ENCODE results near the gene YBEY. TPM values are rescaled to one million over a fixed set of nuclear protein-coding genes. Genes with fewer than 3 reads are reported as not detected.

The YBEY gene
- total RNA-seq, 4 donors from 2014 or later = 12.6 to 25.4 (median 21.0) TPM

DNA sequence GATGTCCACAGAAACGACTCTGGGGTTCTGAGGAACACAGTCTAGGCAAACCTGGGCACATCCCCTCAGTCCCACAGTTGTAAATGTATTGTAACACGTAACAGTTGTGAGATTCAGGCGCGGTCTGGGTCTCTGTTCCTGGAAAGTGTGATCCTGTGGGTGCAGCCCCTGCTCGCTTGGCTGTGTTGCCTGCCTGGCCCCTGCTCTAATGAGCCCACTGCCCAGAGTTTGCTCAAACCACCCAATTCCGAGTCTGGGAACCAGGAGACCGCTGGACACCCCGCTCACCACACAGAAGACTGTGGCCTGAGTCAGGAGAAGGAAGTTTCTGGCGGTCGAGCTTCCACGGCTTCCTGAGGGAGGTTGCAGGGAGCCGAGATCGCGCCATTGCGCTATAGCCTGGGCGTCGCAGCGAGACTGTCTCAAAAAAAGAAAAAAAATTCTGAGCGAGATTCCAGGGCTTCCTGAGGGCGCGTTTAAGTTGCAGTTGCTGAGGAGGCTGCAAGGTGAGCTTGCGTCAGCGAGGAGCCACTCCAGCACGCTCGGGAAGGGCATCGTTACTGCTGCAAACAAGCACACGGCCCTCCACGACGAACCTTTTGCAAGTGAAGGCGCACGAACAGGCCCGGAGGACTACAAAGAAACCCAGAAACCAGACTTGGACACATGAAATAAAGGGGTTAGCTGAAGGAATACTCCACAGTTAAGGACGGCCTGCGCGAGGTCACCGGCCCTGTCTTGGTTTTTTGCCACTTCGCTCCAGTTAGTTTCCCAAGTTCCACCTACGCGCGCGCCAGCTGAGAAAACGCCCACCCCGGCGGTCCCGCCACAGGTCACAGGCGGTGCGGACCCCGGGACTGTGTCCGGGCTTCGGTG is 36.4 kb downstream of the YBEY start:
- intact Hi-C loops (cut with DNase I) = loop anchor here (5.0 kb wide), 1 partner anchor 35 kb away; the partner anchor contains the start of genes MCM3AP and YBEY
- peak in 1 of 2 donors; percentile 13 for DNase-seq
- WGBS, 2 donors = 5 to 6% methylated on average over 45 to 49 of the region's 50 CpGs

DNA sequence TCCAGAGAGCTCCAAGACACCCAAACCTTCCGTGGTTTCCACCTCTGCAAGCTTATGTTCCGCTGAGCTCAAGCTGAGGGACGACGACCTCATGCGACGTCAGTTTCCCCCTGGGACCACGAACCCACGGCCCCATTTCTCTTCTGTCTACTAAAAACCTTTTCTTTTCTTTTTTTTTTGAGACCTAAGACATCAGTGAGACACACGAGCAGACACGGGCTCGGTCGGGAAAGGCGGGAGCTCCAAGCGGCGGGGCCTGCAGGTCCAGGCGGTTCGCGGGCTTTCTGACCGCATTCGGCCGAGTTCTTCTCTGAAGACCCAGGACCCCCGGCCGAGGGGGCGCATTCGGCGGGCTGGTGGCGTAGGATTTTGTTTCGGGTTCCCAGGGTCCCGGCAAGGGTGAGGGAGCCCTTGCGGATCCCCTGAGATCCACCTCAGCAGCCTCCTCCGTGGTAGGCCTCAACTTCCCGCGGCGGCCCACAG is 37.1 kb downstream of the YBEY start:
- peak overlapping the region; percentile 37 to 98 (median 64) for H3K4me3 ChIP-seq (replicated peaks in 1 of 3)
- no peak overlapping the region for H3K27ac ChIP-seq
- intact Hi-C loops (cut with DNase I) = loop anchor here (5.0 kb wide), 1 partner anchor 36 kb away; the partner anchor contains the start of genes MCM3AP and YBEY
- TF ChIP-seq, protein P1, sequence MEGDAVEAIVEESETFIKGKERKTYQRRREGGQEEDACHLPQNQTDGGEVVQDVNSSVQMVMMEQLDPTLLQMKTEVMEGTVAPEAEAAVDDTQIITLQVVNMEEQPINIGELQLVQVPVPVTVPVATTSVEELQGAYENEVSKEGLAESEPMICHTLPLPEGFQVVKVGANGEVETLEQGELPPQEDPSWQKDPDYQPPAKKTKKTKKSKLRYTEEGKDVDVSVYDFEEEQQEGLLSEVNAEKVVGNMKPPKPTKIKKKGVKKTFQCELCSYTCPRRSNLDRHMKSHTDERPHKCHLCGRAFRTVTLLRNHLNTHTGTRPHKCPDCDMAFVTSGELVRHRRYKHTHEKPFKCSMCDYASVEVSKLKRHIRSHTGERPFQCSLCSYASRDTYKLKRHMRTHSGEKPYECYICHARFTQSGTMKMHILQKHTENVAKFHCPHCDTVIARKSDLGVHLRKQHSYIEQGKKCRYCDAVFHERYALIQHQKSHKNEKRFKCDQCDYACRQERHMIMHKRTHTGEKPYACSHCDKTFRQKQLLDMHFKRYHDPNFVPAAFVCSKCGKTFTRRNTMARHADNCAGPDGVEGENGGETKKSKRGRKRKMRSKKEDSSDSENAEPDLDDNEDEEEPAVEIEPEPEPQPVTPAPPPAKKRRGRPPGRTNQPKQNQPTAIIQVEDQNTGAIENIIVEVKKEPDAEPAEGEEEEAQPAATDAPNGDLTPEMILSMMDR (IDR thresholded peaks at IDR 0.05) = no peak
- TF ChIP-seq POLR2A (IDR thresholded peaks at IDR 0.05) = no peak
- no peaks in the 10 kb centered on the region for H3K27me3 ChIP-seq
- WGBS, 2 donors = 0 to 1% methylated on average over 25 to 26 of the region's 34 CpGs
- peaks cover 9 to 23% of the 10 kb centered on the region in 2 donors for H3K4me1 ChIP-seq
- H3K9me3 ChIP-seq = no peaks in the 10 kb centered on the region
- no peak for DNase-seq
- no peaks in the 10 kb centered on the region for H3K36me3 ChIP-seq

More for the DNA sequence above, 36.4 kb downstream of the YBEY start:
- no peaks in the 10 kb centered on the region for H3K36me3 ChIP-seq
- H3K4me1 ChIP-seq = peaks cover 9 to 23% of the 10 kb centered on the region in 2 donors
- H3K27ac ChIP-seq = no peak overlapping the region
- TF ChIP-seq, protein P1 (IDR thresholded peaks at IDR 0.05) = no peak
- H3K9me3 ChIP-seq = no peaks in the 10 kb centered on the region
- H3K27me3 ChIP-seq = no peaks in the 10 kb centered on the region
- peak overlapping the region; percentile 37 to 98 (median 64) for H3K4me3 ChIP-seq (replicated peaks in 1 of 3)

DNA sequence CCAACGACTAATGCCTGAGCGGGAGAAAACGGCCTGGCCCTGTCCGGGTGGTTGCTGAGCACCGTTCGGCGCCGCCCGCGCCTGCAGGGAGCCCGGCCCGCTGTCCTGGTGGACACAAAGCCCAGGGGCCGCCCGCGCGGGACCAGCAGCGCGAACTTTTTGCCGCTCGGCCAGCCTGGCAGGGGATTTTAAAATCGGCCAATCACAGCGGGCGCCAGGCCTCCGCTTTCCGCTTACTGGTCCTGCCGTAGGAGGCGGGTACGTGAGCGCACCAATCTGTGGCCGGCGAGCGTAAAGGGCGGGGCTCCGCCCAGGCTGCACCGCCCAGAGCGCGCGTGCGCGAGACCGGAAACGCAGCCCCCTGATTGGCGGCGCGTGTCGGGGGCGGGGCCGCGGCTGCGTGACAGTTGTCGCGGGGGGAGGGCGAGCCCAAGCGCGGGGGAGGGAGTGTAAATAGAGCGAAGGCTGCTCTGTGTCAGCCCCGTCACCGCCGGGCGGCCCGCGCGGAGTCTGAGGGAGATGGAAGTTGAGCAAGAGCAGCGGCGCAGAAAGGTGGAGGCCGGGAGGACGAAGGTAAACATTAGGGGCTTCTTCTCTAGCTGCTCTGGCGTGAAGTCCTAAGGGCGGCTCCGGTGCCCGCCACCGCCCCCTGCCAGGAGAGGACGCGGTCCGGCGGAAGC is 37.7 kb downstream of the YBEY start, which contains the start of the genes C21orf58 and PCNT:
Gene C21orf58 (minus strand): TSS at position 161 of the 680 bp plus-strand sequence. CDS start 1,132 bp downstream, outside the sequence.
Gene PCNT (plus strand): TSS at position 447 of the 680 bp plus-strand sequence. CDS start 73 bp downstream, at position 520.
- WGBS, 2 donors = 0% methylated on average over 8 of the region's 76 CpGs; no CpG with 5 or more reads in 1 of the 2 donors
- Histone ChIP-seq H3K36me3 (no peaks in the 10 kb centered on the region), H3K27ac (peak within 1 kb of the TSS; percentile 68 to 97 (median 72)), H3K4me1 (peaks cover 9 to 23% of the 10 kb centered on the region in 2 donors), H3K4me3 (replicated peaks in 1 of 3) (peak within 1 kb of the TSS; percentile 69 to 98 (median 70)), H3K27me3 (no peaks in the 10 kb centered on the region), H3K9me3 (no peaks in the 10 kb centered on the region)
- TF ChIP-seq POLR2A (IDR thresholded peaks at IDR 0.05) = peak in 1 of 2 donors; percentile 5
- TF ChIP-seq, protein P1 (IDR thresholded peaks at IDR 0.05) = no peak
- intact Hi-C loops (cut with DNase I) = loop anchor here (5.0 kb wide), 1 partner anchor 37 kb away; the partner anchor contains the start of genes MCM3AP and YBEY
- DNase-seq = peak; percentile 97 to 98

DNA sequence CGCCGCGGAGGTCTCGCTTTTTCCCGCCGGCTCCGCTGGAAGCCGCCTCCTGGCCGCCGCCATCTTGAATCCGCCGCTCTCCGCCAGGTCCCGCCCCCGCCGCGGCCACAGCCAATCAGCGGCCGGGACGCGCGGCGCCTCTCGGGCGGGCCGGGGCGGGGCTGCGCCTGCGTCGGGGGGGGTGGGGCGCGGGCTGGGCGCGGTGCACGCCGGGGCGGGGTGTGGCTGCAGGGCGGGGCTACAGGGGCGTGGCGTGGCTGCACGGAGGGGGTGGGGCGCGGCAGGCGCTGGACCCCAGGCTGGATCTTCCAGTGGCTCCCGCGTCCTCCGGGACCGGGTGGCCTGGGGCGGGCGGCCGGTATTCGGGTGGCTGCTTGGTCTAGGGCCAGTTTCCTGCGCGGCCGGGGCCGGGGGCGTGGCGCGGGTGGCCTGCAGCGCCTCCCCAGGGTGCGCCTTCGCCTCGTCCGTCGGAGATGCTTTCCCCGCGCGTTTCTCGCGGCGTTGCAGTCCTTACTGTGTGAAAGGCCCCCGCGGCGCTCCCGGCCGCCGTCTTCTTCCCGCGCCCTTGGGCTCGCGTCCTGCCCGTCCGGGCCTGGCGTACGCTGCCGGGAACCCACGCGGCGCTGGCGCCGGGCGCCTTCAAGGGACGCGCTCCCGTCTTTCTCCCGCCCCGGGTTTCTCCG is 38.4 kb downstream of the YBEY start:
- 0 to 1% methylated on average over 2 to 30 of the region's 98 CpGs for WGBS, 2 donors
- Histone ChIP-seq H3K27me3 (no peaks in the 10 kb centered on the region), H3K36me3 (no peaks in the 10 kb centered on the region), H3K27ac (peak overlapping the region; percentile 68 to 97 (median 72)), H3K9me3 (no peaks in the 10 kb centered on the region), H3K4me1 (peaks cover 9 to 23% of the 10 kb centered on the region in 2 donors), H3K4me3 (replicated peaks in 1 of 3) (peak overlapping the region; percentile 69 to 98 (median 70))
- intact Hi-C loops (cut with DNase I) = loop anchor here (5.0 kb wide), 1 partner anchor 37 kb away; the partner anchor contains the start of genes MCM3AP and YBEY
- TF ChIP-seq POLR2A (IDR thresholded peaks at IDR 0.05) = peak in 1 of 2 donors; percentile 37
- TF ChIP-seq, protein P1 (IDR thresholded peaks at IDR 0.05) = peak in 1 of 6 experiments; percentile 10
- DNase-seq = peak; percentile 79 to 81

Measured in thyroid gland (tissue), 4 donors.